ENCODE data around the gene NCKIPSD. TPM values are rescaled to one million over a fixed set of nuclear protein-coding genes. Genes with fewer than 3 reads are reported as not detected.

NCKIPSD gene
- total RNA-seq: 9.2 TPM

GRCh38 chr3:48685603-48686511, at the start of gene NCKIPSD:
Gene NCKIPSD (minus strand): TSS chr3:48685915. CDS start chr3:48685807, 108 bp downstream.

GRCh38 chr3:48716982-48717746, 31.4 kb upstream of the NCKIPSD start, which contains the start of gene IP6K2:
Gene IP6K2 (minus strand): TSS chr3:48717221. CDS start chr3:48695291, 21,930 bp downstream.

GRCh38 chr3:48662753-48663488, 22.8 kb downstream of the NCKIPSD start, which contains the start of gene CELSR3:
Gene CELSR3 (minus strand): TSS chr3:48662886. CDS start chr3:48662634, 252 bp downstream.

GRCh38 chr3:48635222-48636021, 50.3 kb downstream of the NCKIPSD start, which contains the start of gene SLC26A6:
Gene SLC26A6 (minus strand): TSS chr3:48635461. CDS start chr3:48635393, 68 bp downstream.

Small RNA genes within 50 kb of the gene (small RNA-seq; reads per million reads assigned to genes)
- gene AC141002.1: not detected

Other genes with a start within 250 kb of the NCKIPSD start
- 10.1 TPM for gene CCDC51, start 245.8 kb downstream of the NCKIPSD start, total RNA-seq
- 114 TPM for gene TMA7, start 245.7 kb downstream of the NCKIPSD start, total RNA-seq
- 7.6 TPM for gene ATRIP, start 239.2 kb downstream of the NCKIPSD start, total RNA-seq
- 56.1 TPM for gene SHISA5, start 181.7 kb downstream of the NCKIPSD start, total RNA-seq
- gene PFKFB4, start 129.1 kb downstream of the NCKIPSD start, total RNA-seq: 20.8 TPM
- gene UCN2, start 122.1 kb downstream of the NCKIPSD start, total RNA-seq: not detected
- 3.5 TPM for gene COL7A1, start 90.6 kb downstream of the NCKIPSD start, total RNA-seq
- 194 TPM for gene UQCRC1, start 76.3 kb downstream of the NCKIPSD start, total RNA-seq
- gene TMEM89, start 64.1 kb downstream of the NCKIPSD start, total RNA-seq: not detected
- gene SLC26A6, start 50.5 kb downstream of the NCKIPSD start, total RNA-seq: 7.6 TPM
- 30.4 TPM for gene CELSR3, start 23.0 kb downstream of the NCKIPSD start, total RNA-seq
- gene IP6K2, start 31.3 kb upstream of the NCKIPSD start, total RNA-seq: 94.6 TPM
- gene PRKAR2A, start 162.0 kb upstream of the NCKIPSD start, total RNA-seq: 38.8 TPM
- 10.6 TPM for gene SLC25A20, start 213.0 kb upstream of the NCKIPSD start, total RNA-seq
- gene ARIH2, start 232.9 kb upstream of the NCKIPSD start, total RNA-seq: 70.6 TPM

All from diencephalon (tissue), 1 donor.